Lung (tissue), 12 donors: Measurements from ENCODE around the gene KIF26A. TPM values are rescaled to one million over a fixed set of nuclear protein-coding genes. Genes with fewer than 3 reads are reported as not detected.

Source experiments
- ATAC-seq: fragments of 200-7000 bp; cut with Tn5 transposase; one replicate; pipeline ENCODE4 v1.9.1; 2020; ENCODE audit warnings: moderate number of reproducible peaks; ENCODE audit not compliant: insufficient read depth, low FRiP score
- DNase-seq, 3 donors: peaks; one replicate each; pipeline ENCODE4 v3.0.0-alpha.2; 2013 to 2017
- H3K27ac ChIP-seq, 2 donors: one replicate each; pipeline ENCODE4 v1.5.1; 2013; ENCODE audit warnings: mild to moderate bottlenecking in 2 of 2, moderate library complexity in 2 of 2, control low read depth in 1 of 2, inconsistent platforms in 1 of 2, low read depth in 1 of 2, low read length in 1 of 2
- H3K27me3 ChIP-seq, 3 donors: one replicate each; pipeline ENCODE4 v1.5.1; 2013; ENCODE audit warnings: low read length in 2 of 3; ENCODE audit not compliant: control insufficient read depth in 3 of 3, insufficient read depth in 3 of 3
- H3K36me3 ChIP-seq, 4 donors: one replicate each; pipeline ENCODE4 v1.5.1; 2013; ENCODE audit warnings: low read length in 4 of 4, mild to moderate bottlenecking in 1 of 4, moderate library complexity in 1 of 4; ENCODE audit not compliant: control insufficient read depth in 4 of 4, insufficient read depth in 4 of 4
- H3K4me1 ChIP-seq, 5 donors: one replicate each; pipeline ENCODE4 v1.5.1; 2013; ENCODE audit warnings: low read length in 5 of 5, mild to moderate bottlenecking in 2 of 5, moderate library complexity in 1 of 5; ENCODE audit not compliant: control insufficient read depth in 5 of 5, insufficient read depth in 5 of 5
- H3K4me3 ChIP-seq: one replicate; pipeline ENCODE4 v1.5.1; 2013; ENCODE audit warnings: mild to moderate bottlenecking, control low read depth, moderate library complexity
- H3K9ac ChIP-seq, 2 donors: one replicate each; pipeline ENCODE4 v1.5.1; 2013; ENCODE audit warnings: low read length in 2 of 2, control low read depth in 1 of 2; ENCODE audit not compliant: insufficient read depth in 1 of 2
- H3K9me3 ChIP-seq, 4 donors: one replicate each; pipeline ENCODE4 v1.5.1; 2013; ENCODE audit warnings: low read length in 3 of 4, mild to moderate bottlenecking in 1 of 4, moderate library complexity in 1 of 4; ENCODE audit not compliant: control insufficient read depth in 4 of 4, insufficient read depth in 3 of 4
- CTCF ChIP-seq: IDR thresholded peaks from 2 replicates; pipeline ENCODE4 v1.5.1; 2012; ENCODE audit warnings: mild to moderate bottlenecking; ENCODE audit errors: control extremely low read depth, extremely low read depth
- WGBS, 2 donors: extraction: QIAGEN DNeasy Blood & Tissue Kit; methylation state at CpG; one replicate each; pipeline ENCODE4 v1.1.7; 2013; 5-methylcytosine and 5-hydroxymethylcytosine counted together
- polyA plus RNA-seq, 2 donors: library from polyadenylated mRNA; stranded (reverse); fragments of 200-250 nt; gene quantifications; one replicate each; pipeline ENCODE4 v1.2.1, GENCODE V29; 2013
- total RNA-seq, 2 donors: library from RNA; depleted of rRNA in 1 of 2; stranded (reverse); fragments of >200 nt in 1 of 2; gene quantifications; one replicate each; pipeline ENCODE4 v1.2.1, GENCODE V29; 2014 to 2021
- donor health status: control.
- donor health status: control.
- donor health status: Bipolar disorder and iron deficiency.
- donor health status: healthy.
- donor health status: DM: yes; HTN: yes; CAD: no.

KIF26A gene
- total and polyA plus RNA-seq, 4 donors = 2.4 to 11.4 (median 4.5) TPM

- no peaks in the 10 kb centered on the region for H3K27me3 ChIP-seq
- H3K9me3 ChIP-seq = peaks cover 0 to 2% (median 0%) of the 10 kb centered on the region in 4 donors
- peaks cover 0 to 5% (median 4%) of the 10 kb centered on the region in 5 donors for H3K4me1 ChIP-seq
- no peak for ATAC-seq
- WGBS, 2 donors = 82 to 84% methylated on average over 15 of the region's 15 CpGs
- H3K4me3 ChIP-seq = no peak overlapping the region
- no peak overlapping the region for H3K27ac ChIP-seq
- H3K9ac ChIP-seq = no peak overlapping the region
- DNase-seq = no peak
- no peak for TF ChIP-seq CTCF
- no peaks in the 10 kb centered on the region for H3K36me3 ChIP-seq
These were observed 50.5 kb downstream of the KIF26A start for GRCh38 chr14:104188727-104189400.

- no peak for DNase-seq
- H3K36me3 ChIP-seq = no peaks in the 10 kb centered on the region
These were observed 51.4 kb downstream of the KIF26A start for GRCh38 chr14:104189629-104190335.

GRCh38 chr14:104190396-104191000, 52.1 kb downstream of the KIF26A start:
- Histone ChIP-seq H3K9ac (no peak overlapping the region), H3K27ac (no peak overlapping the region), H3K9me3 (peaks cover 0 to 2% (median 0%) of the 10 kb centered on the region in 4 donors), H3K36me3 (no peaks in the 10 kb centered on the region), H3K4me1 (peaks cover 0 to 5% (median 2%) of the 10 kb centered on the region in 5 donors), H3K27me3 (no peaks in the 10 kb centered on the region), H3K4me3 (no peak overlapping the region)
- no peak for DNase-seq
- no peak for TF ChIP-seq CTCF
- no peak for ATAC-seq
- 87 to 92% methylated on average over 12 of the region's 12 CpGs for WGBS, 2 donors

More at GRCh38 chr14:104189629-104190335, 51.4 kb downstream of the KIF26A start:
- TF ChIP-seq CTCF = no peak
- H3K4me3 ChIP-seq = no peak overlapping the region
- ATAC-seq = no peak
- 90 to 94% methylated on average over 24 of the region's 24 CpGs for WGBS, 2 donors
- H3K9ac ChIP-seq = no peak overlapping the region
- H3K27ac ChIP-seq = no peak overlapping the region
- H3K4me1 ChIP-seq = peaks cover 0 to 5% (median 2%) of the 10 kb centered on the region in 5 donors
- peaks cover 0 to 2% (median 0%) of the 10 kb centered on the region in 4 donors for H3K9me3 ChIP-seq
- H3K27me3 ChIP-seq = no peaks in the 10 kb centered on the region
